ENCODE results near the gene YEATS4.

YEATS4 gene

DNA sequence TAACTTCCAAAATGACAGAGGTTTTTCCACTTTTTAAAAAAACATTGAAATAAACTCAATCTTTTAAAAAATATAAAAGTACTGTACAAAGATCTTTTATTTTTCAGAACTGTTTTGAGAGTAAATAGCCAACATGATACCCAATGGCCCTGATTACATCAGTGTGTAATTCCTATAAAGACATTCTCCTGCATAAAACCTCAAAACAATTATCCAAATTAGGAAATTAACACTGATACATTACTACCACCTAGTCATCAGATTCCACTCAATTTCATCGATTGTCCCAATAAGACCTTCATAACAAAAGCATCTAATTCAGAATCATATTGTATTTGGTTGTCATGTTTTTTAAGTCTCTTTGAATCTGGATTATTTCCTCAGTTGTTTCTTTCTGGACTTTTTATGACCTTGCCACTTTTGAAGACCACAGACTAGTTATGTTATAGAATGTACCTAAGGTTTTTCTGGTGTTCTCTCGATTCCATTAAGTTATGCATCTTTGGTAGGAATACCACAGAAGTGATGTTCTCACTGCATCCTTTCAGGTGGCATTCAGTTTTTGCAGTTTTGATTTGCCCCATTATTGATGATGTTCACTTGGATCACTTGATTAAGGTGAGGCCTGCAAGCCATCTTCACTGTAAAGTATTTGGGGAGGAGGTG, 4.0 kb upstream of the YEATS4 start:
- no peak overlapping the region for H3K27ac ChIP-seq (ENCODE audit: insufficient read depth in 1 of 2, low read depth in 1 of 2, low read length in 2 of 2, poor library complexity in 1 of 2, severe bottlenecking in 2 of 2)
- DNase-seq, result no peak
- ChIA-PET CTCF (no interaction called here), POLR2A (no interaction called here)
- no CpG with 5 or more reads among the region's 2 CpGs for WGBS (ENCODE audit: insufficient coverage)
- H3K27me3 ChIP-seq (replicated peaks in 2 of 5; ENCODE audit: control insufficient read depth in 4 of 5, insufficient read depth in 5 of 5, low read length in 4 of 5), result no peaks in the 10 kb centered on the region
- H3K4me1 ChIP-seq (ENCODE audit: control extremely low read depth in 1 of 4, control insufficient read depth in 4 of 4, insufficient read depth in 4 of 4, low read length in 3 of 4), result peaks cover 1 to 10% (median 3%) of the 10 kb centered on the region in 4 experiments
- no peaks in the 10 kb centered on the region for H3K9me3 ChIP-seq (ENCODE audit: control extremely low read depth in 1 of 5, control insufficient read depth in 4 of 5, insufficient read depth in 2 of 5, low read depth in 1 of 5, low read length in 4 of 5)
- H3K4me3 ChIP-seq (ENCODE audit: control insufficient read depth in 1 of 7, extremely low read depth in 1 of 7, insufficient read depth in 4 of 7, low read depth in 2 of 7, low read length in 6 of 7), result no peak overlapping the region
- no peaks in the 10 kb centered on the region for H3K36me3 ChIP-seq (ENCODE audit: control insufficient read depth in 4 of 4, insufficient read depth in 4 of 4, low read length in 3 of 4)

- Histone ChIP-seq H3K36me3 (ENCODE audit: control insufficient read depth in 4 of 4, insufficient read depth in 4 of 4, low read length in 3 of 4) (peaks cover 2 to 14% (median 8%) of the 10 kb centered on the region in 4 experiments), H3K4me1 (ENCODE audit: control extremely low read depth in 1 of 4, control insufficient read depth in 4 of 4, insufficient read depth in 4 of 4, low read length in 3 of 4) (peaks cover 1 to 15% (median 8%) of the 10 kb centered on the region in 4 experiments), H3K4me3 (ENCODE audit: control insufficient read depth in 1 of 7, extremely low read depth in 1 of 7, insufficient read depth in 4 of 7, low read depth in 2 of 7, low read length in 6 of 7) (peak overlapping the region; percentile 80 to 95 (median 93)), H3K9me3 (ENCODE audit: control extremely low read depth in 1 of 5, control insufficient read depth in 4 of 5, insufficient read depth in 2 of 5, low read depth in 1 of 5, low read length in 4 of 5) (no peaks in the 10 kb centered on the region), H3K27me3 (replicated peaks in 2 of 5; ENCODE audit: control insufficient read depth in 4 of 5, insufficient read depth in 5 of 5, low read length in 4 of 5) (no peaks in the 10 kb centered on the region), H3K27ac (ENCODE audit: insufficient read depth in 1 of 2, low read depth in 1 of 2, low read length in 2 of 2, poor library complexity in 1 of 2, severe bottlenecking in 2 of 2) (peak overlapping the region; percentile 86 to 93)
- DNase-seq, result no peak
- POLR2A ChIA-PET, result no interaction called here
- CTCF ChIA-PET, result interaction anchor here (1.5 kb wide), 1 partner anchor 28 kb away, joined by 3 read pairs; no protein-coding TSS in a partner anchor
- 4% methylated on average over 9 of the region's 10 CpGs for WGBS (ENCODE audit: insufficient coverage)
Measured at GRCh38 chr12:69360348-69360672, 767 bp downstream of the YEATS4 start.

DNA sequence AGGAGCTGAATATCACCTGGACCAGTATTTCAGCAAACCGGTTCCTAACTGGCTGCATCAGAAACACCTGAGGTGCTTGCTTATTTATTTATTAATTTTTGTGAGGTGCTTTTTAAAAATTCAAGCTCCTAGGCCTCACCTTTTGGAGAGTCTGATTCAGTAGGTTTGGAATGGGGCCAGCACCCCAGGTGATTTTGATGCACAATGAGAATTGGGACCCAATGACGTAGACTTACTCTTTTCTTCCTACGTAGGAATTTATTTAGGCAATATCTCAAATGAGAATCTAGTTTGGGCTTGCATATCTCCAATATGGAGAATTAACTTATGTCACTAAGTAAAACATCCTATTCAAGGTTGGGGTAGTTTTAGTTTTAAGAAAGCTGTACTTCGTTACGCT, 7.3 kb downstream of the YEATS4 start:
- Histone ChIP-seq H3K27ac (ENCODE audit: insufficient read depth in 1 of 2, low read depth in 1 of 2, low read length in 2 of 2, poor library complexity in 1 of 2, severe bottlenecking in 2 of 2) (no peak overlapping the region), H3K36me3 (ENCODE audit: control insufficient read depth in 4 of 4, insufficient read depth in 4 of 4, low read length in 3 of 4) (peaks cover 17 to 59% (median 38%) of the 10 kb centered on the region in 4 experiments), H3K9me3 (ENCODE audit: control extremely low read depth in 1 of 5, control insufficient read depth in 4 of 5, insufficient read depth in 2 of 5, low read depth in 1 of 5, low read length in 4 of 5) (no peaks in the 10 kb centered on the region), H3K4me1 (ENCODE audit: control extremely low read depth in 1 of 4, control insufficient read depth in 4 of 4, insufficient read depth in 4 of 4, low read length in 3 of 4) (no peaks in the 10 kb centered on the region), H3K27me3 (replicated peaks in 2 of 5; ENCODE audit: control insufficient read depth in 4 of 5, insufficient read depth in 5 of 5, low read length in 4 of 5) (no peaks in the 10 kb centered on the region), H3K4me3 (ENCODE audit: control insufficient read depth in 1 of 7, extremely low read depth in 1 of 7, insufficient read depth in 4 of 7, low read depth in 2 of 7, low read length in 6 of 7) (no peak overlapping the region)
- POLR2A ChIA-PET, result no interaction called here
- CTCF ChIA-PET, result interaction anchor here (1.0 to 1.2 kb wide), 2 partner anchors 10 to 204 kb away, joined by 3 to 6 read pairs; no protein-coding TSS in a partner anchor
- WGBS (ENCODE audit: insufficient coverage), result 100% methylated on average over 1 of the region's 5 CpGs
- no peak for DNase-seq

- WGBS (ENCODE audit: insufficient coverage), result no CpG with 5 or more reads among the region's 1 CpG
- ChIA-PET CTCF (interaction anchor here (1.3 kb wide), 1 partner anchor 203 kb away, joined by 3 read pairs; no protein-coding TSS in a partner anchor), POLR2A (interaction anchor here (0.8 kb wide), 1 partner anchor 185 kb away, joined by 3 read pairs; no protein-coding TSS in a partner anchor)
- Histone ChIP-seq H3K4me3 (ENCODE audit: control insufficient read depth in 1 of 7, extremely low read depth in 1 of 7, insufficient read depth in 4 of 7, low read depth in 2 of 7, low read length in 6 of 7) (no peak overlapping the region), H3K9me3 (ENCODE audit: control extremely low read depth in 1 of 5, control insufficient read depth in 4 of 5, insufficient read depth in 2 of 5, low read depth in 1 of 5, low read length in 4 of 5) (peaks cover 0 to 4% (median 0%) of the 10 kb centered on the region in 5 experiments), H3K4me1 (ENCODE audit: control extremely low read depth in 1 of 4, control insufficient read depth in 4 of 4, insufficient read depth in 4 of 4, low read length in 3 of 4) (no peaks in the 10 kb centered on the region), H3K27me3 (replicated peaks in 2 of 5; ENCODE audit: control insufficient read depth in 4 of 5, insufficient read depth in 5 of 5, low read length in 4 of 5) (no peaks in the 10 kb centered on the region), H3K27ac (ENCODE audit: insufficient read depth in 1 of 2, low read depth in 1 of 2, low read length in 2 of 2, poor library complexity in 1 of 2, severe bottlenecking in 2 of 2) (no peak overlapping the region), H3K36me3 (ENCODE audit: control insufficient read depth in 4 of 4, insufficient read depth in 4 of 4, low read length in 3 of 4) (peaks cover 25 to 60% (median 44%) of the 10 kb centered on the region in 4 experiments)
- no peak for DNase-seq
Measured at GRCh38 chr12:69368171-69368570, 8.6 kb downstream of the YEATS4 start.

DNA sequence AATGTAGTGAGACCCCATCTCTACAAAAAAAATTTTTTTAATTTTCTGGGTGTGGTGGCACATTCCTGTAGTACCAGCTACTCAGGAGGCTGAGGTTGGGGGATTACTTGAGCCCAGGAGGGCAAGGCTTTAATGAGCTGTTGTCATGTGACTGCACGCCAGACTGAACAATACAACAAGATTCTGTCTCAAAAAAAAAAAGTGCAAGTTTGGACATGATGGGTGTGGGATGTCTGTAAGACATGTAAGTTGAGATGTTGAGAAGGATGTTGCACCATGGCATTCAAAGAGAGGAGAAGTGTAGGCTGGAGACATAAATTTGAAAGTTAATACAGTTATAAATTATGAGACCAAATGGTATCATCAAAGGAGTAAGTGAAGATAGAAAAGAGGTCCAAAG, 23.5 kb downstream of the YEATS4 start:
- ChIA-PET POLR2A (no interaction called here), CTCF (interaction anchor here (1.5 kb wide), 2 partner anchors 11 to 19 kb away, joined by 4 read pairs; no protein-coding TSS in a partner anchor)
- Histone ChIP-seq H3K27me3 (replicated peaks in 2 of 5; ENCODE audit: control insufficient read depth in 4 of 5, insufficient read depth in 5 of 5, low read length in 4 of 5) (no peaks in the 10 kb centered on the region), H3K27ac (ENCODE audit: insufficient read depth in 1 of 2, low read depth in 1 of 2, low read length in 2 of 2, poor library complexity in 1 of 2, severe bottlenecking in 2 of 2) (no peak overlapping the region), H3K36me3 (ENCODE audit: control insufficient read depth in 4 of 4, insufficient read depth in 4 of 4, low read length in 3 of 4) (peaks cover 7 to 32% (median 24%) of the 10 kb centered on the region in 4 experiments), H3K4me3 (ENCODE audit: control insufficient read depth in 1 of 7, extremely low read depth in 1 of 7, insufficient read depth in 4 of 7, low read depth in 2 of 7, low read length in 6 of 7) (no peak overlapping the region), H3K9me3 (ENCODE audit: control extremely low read depth in 1 of 5, control insufficient read depth in 4 of 5, insufficient read depth in 2 of 5, low read depth in 1 of 5, low read length in 4 of 5) (no peaks in the 10 kb centered on the region), H3K4me1 (ENCODE audit: control extremely low read depth in 1 of 4, control insufficient read depth in 4 of 4, insufficient read depth in 4 of 4, low read length in 3 of 4) (no peaks in the 10 kb centered on the region)
- DNase-seq, result no peak
- 100% methylated on average over 1 of the region's 1 CpG for WGBS (ENCODE audit: insufficient coverage)

GRCh38 chr12:69385038-69385437, 25.5 kb downstream of the YEATS4 start:
- no peak for DNase-seq
- Histone ChIP-seq H3K27ac (ENCODE audit: insufficient read depth in 1 of 2, low read depth in 1 of 2, low read length in 2 of 2, poor library complexity in 1 of 2, severe bottlenecking in 2 of 2) (no peak overlapping the region), H3K36me3 (ENCODE audit: control insufficient read depth in 4 of 4, insufficient read depth in 4 of 4, low read length in 3 of 4) (peaks cover 4 to 22% (median 18%) of the 10 kb centered on the region in 4 experiments), H3K27me3 (replicated peaks in 2 of 5; ENCODE audit: control insufficient read depth in 4 of 5, insufficient read depth in 5 of 5, low read length in 4 of 5) (no peaks in the 10 kb centered on the region), H3K4me1 (ENCODE audit: control extremely low read depth in 1 of 4, control insufficient read depth in 4 of 4, insufficient read depth in 4 of 4, low read length in 3 of 4) (no peaks in the 10 kb centered on the region), H3K9me3 (ENCODE audit: control extremely low read depth in 1 of 5, control insufficient read depth in 4 of 5, insufficient read depth in 2 of 5, low read depth in 1 of 5, low read length in 4 of 5) (no peaks in the 10 kb centered on the region), H3K4me3 (ENCODE audit: control insufficient read depth in 1 of 7, extremely low read depth in 1 of 7, insufficient read depth in 4 of 7, low read depth in 2 of 7, low read length in 6 of 7) (no peak overlapping the region)
- 93% methylated on average over 3 of the region's 3 CpGs for WGBS (ENCODE audit: insufficient coverage)
- CTCF ChIA-PET, result interaction anchor here (0.6 to 10.4 kb wide), 8 partner anchors 9 to 262 kb away, joined by 3 to 71 read pairs (median 4); no protein-coding TSS in a partner anchor
- POLR2A ChIA-PET, result no interaction called here

DNA sequence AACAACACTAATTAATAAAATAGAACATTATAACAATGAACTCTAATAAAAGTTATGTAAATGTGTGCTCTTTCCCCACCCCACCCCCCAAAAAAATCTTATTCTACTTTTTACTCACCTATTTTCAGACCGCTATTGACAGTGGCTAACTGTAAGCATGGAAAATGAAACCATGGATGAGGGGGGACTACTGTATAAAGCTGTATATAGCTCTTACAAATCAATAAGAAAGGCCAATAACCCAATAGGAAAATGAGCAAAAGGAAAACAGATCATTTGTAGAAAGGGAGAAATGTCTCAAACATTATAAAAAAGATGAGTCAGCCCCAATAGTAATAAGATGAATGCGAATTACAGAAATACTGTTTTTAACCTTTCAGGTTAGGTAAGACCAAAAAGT, 27.4 kb downstream of the YEATS4 start:
- CTCF ChIA-PET, result interaction anchor here (0.6 to 10.4 kb wide), 5 partner anchors 22 to 250 kb away, joined by 3 to 71 read pairs (median 3); partner anchors contain the start of gene LRRC10

More for the DNA sequence above, 27.4 kb downstream of the YEATS4 start:
- H3K4me1 ChIP-seq (ENCODE audit: control extremely low read depth in 1 of 4, control insufficient read depth in 4 of 4, insufficient read depth in 4 of 4, low read length in 3 of 4), result no peaks in the 10 kb centered on the region
- POLR2A ChIA-PET, result no interaction called here
- H3K27me3 ChIP-seq (replicated peaks in 2 of 5; ENCODE audit: control insufficient read depth in 4 of 5, insufficient read depth in 5 of 5, low read length in 4 of 5), result no peaks in the 10 kb centered on the region
- H3K27ac ChIP-seq (ENCODE audit: insufficient read depth in 1 of 2, low read depth in 1 of 2, low read length in 2 of 2, poor library complexity in 1 of 2, severe bottlenecking in 2 of 2), result no peak overlapping the region
- H3K36me3 ChIP-seq (ENCODE audit: control insufficient read depth in 4 of 4, insufficient read depth in 4 of 4, low read length in 3 of 4), result peaks cover 9 to 33% (median 20%) of the 10 kb centered on the region in 4 experiments
- no peak for DNase-seq
- H3K4me3 ChIP-seq (ENCODE audit: control insufficient read depth in 1 of 7, extremely low read depth in 1 of 7, insufficient read depth in 4 of 7, low read depth in 2 of 7, low read length in 6 of 7), result no peak overlapping the region
- H3K9me3 ChIP-seq (ENCODE audit: control extremely low read depth in 1 of 5, control insufficient read depth in 4 of 5, insufficient read depth in 2 of 5, low read depth in 1 of 5, low read length in 4 of 5), result no peaks in the 10 kb centered on the region
- WGBS (ENCODE audit: insufficient coverage), result 100% methylated on average over 1 of the region's 2 CpGs

All from common myeloid progenitor, CD34-positive (primary cell).